Measurements from ENCODE around the gene GDI1. TPM values are rescaled to one million over a fixed set of nuclear protein-coding genes. Genes with fewer than 3 reads are reported as not detected.

The GDI1 gene
- total RNA-seq: 115 and 157 TPM in 2 replicates

DNA sequence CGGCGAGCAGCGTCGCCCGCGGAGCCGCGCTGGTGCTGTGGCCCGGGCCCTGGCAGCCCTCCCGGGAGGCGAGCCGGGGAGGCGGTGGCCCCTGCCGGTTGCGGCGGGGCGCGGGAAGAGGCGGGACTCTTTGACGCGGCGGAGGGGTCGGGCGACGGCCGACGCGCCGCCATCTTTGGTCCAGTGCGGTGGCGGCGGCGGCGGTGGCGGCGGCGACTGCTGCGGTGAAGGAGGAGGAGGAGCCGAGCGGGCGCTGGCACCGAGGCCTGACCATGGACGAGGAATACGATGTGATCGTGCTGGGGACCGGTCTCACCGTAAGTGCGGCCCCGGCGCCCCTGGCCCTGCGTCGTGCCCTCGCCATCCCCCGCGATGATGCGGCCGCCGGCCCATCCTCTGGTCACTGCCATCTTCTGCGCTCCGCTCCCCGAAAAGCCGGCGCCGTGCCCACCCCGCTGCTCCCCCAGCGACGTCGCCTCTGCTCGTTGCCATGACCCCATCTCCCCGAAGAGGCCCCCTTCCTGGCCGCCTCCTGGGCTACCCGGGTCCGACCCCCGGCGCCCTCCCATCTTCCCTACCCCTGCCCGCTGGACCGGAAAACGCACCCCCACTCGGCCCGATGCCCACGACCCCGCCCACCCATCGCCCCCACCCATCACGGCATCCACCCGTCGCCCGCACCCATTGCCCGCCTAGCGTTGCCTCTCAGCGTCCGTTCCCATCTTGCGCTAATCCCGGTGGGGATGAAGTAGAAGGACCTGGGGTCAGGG lies at the start of gene GDI1:
Gene GDI1 (plus strand): TSS at position 172 of the 770 bp plus-strand sequence. CDS start 101 bp downstream, at position 273.

DNA sequence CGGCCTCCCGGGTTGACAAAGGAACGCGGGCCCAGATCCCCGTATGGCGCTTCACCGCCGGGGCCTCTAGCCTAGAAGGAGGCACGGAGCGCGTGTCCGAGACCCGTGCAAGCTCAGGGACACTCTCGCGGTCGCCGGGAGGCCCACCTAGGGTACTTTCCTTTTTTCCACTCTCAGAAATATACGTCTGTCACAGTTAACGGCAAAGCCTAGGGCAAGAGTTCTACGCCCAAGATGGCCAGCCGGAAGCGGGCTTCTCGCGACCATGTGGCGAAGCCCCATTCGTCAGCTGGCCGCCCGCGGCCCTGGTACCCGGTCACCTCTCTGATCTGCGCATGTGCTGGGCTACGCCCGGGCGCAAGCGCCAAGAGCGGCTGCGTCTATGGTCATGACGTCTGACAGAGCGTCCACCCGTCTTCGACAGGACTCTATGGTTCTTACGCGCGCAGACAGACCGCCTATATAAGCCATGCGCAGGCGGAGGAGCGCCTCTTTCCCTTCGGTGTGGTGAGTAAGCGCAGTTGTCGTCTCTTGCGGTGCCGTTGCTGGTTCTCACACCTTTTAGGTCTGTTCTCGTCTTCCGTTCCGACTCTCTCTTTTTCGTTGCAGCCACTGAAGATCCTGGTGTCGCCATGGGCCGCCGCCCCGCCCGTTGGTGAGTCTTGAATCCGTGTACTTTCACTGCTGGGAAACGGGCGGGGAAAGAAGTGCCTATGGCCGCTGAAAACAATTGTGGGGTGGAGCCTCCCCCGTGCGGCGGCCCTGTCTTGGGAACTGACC lies 38.9 kb upstream of the GDI1 start, which contains the start of gene RPL10:
Gene RPL10 (plus strand): TSS at position 490 of the 780 bp plus-strand sequence. CDS start 143 bp downstream, at position 633.

DNA sequence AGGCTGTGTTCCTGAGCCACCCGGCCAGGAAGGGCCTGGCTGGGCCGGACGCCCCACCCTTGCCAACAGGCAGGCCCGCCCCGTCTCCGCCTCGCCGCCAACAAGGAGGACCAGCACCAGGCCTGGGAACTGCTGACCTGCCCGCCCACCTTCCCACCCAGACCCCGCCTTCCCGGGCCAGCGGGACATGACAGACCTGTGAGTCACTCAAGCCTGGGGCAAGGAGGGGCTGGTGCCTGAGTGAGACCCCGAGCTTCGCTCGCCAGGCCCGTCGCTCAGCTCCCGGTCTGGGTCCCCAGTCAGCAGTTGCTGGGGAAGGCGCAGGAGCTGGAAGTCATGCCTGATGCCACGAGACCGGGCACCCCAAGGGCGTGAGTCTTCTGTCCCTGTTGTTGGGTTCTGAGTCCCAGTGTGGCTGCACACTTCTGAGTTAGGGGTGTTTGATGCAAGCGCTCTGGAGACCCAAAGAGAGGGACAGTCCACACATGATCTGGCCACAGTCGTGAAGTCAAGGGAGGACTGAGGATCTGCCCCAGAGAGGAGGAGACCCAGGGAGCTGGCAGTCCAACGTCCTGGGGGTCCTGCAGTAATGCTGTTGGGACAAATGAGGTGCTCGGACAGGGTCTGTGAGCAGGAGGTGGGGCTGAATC lies 27.6 kb upstream of the GDI1 start, which contains the start of gene DNASE1L1:
Gene DNASE1L1 (minus strand): TSS at position 33 of the 650 bp plus-strand sequence. CDS start 3,686 bp downstream, outside the sequence.

DNA sequence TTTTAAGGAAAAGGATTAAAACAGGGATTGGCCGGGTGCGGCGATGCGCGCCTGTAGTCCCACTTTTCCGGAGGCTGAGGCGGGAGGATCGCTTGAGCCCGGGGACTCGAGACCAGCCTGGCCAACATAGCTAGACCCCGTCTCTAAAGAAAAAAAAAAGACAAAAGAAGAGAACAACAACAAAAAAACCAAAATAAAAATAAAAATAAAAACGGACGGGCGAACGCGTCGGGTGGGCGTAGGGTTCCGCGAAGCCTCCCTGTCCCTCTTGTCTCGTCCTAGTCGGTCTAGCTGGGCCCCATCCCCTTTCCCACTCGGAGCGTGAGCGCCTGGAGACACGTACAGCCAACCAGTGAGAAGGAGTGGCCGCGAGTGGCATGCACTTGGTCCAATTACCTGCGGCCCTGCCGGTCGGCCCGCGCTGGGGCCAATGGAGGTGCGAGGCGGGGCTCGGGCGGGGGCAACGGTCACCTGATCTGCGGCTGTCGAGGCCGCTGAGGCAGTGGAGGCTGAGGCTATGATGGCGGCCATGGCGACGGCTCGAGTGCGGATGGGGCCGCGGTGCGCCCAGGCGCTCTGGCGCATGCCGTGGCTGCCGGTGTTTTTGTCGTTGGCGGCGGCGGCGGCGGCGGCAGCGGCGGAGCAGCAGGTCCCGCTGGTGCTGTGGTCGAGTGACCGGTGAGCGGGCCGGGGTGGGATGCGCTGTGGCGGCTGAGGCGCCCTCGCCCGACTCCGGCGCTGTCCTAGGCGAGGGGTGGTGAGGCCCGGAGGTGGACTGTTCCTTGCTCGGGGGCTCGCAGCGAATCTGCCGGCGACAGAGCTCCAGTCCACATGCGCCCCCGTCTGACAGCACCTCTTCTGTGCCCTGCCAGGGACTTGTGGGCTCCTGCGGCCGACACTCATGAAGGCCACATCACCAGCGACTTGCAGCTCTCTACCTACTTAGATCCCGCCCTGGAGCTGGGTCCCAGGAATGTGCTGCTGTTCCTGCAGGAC lies 8.5 kb upstream of the GDI1 start, which contains the start of gene ATP6AP1:
Gene ATP6AP1 (plus strand): TSS at position 502 of the 996 bp plus-strand sequence. CDS start 16 bp downstream, at position 518.

DNA sequence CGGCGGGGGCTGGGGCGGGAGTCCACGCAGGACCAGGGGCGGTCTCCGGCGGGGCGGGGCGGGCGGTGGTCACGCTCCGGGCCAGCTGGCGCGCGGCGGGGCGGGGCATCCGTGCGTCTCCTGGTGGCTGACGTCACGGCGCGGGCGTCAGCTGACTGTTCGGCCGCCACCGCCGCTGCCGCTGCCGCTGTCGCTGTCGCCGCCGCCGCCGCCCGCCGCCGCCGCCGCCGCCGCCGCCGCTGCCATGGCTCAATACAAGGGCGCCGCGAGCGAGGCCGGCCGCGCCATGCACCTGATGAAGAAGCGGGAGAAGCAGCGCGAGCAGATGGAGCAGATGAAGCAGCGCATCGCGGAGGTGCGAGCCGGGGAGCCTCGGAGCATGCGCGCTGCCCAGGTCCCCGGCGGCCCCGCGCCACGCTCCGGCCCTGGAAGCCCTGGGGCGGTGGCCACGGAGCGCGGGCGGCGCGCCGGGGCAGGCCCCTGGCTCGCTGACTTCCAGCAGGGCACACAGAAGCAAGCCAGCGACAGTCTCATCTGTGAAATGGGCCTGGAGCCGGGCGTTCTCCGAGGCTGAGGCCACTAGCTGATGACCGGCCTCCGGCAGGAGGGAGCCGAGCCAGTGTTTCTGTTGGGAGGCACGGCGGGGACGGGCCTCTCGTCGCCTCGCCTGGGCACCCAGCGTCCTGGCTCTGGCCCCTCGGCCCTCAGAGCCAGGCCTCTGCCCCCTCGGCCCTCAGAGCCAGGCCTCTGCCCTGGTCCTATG lies 7.2 kb downstream of the GDI1 start, which contains the start of gene FAM50A:
Gene FAM50A (plus strand): TSS at position 150 of the 763 bp plus-strand sequence. CDS start 95 bp downstream, at position 245.

DNA sequence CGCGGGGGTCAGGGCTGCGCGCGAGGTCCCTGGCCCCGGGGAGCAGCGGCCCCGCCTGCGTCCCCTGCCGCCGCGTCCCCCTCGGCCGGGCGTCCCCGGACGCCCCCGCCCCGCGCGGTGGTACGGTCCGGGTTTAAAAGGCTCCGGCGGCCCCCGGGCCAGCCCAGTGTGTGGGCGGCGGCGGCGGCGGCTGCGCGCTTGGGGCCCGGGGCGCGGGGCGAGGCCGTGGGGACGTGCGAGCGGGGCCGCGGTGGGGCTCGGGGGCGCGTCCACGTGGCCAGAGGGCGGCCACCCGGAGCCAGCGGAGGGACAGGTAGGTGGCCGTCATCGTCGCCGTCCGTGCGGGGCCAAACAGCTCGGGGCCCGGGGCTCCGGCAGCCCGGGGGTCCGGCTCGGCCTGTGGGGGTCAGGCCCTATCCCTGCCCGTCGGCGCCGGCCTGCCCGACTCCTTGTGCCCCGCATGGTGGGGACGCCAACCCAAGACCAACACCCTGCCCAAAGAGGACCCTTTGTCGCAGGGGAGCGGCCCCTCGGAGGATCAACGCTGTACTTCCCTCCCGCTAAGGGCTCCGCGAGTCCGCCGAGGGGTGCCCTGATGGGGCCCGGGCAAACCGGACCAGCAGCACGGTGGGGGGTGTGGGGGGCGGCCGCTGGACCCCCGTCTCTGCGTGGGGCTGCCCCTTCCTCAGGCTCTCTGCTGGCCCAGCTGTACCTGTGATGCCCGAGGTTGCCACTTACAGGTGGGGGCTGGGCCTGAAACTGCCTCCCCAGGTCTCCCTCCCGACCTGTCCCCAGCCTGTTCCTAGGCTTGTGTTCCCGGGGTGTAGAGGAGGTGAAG lies 21.4 kb downstream of the GDI1 start, which contains the start of gene PLXNA3:
Gene PLXNA3 (plus strand): TSS at position 166 of the 838 bp plus-strand sequence. CDS start 1,903 bp downstream, outside the sequence.

DNA sequence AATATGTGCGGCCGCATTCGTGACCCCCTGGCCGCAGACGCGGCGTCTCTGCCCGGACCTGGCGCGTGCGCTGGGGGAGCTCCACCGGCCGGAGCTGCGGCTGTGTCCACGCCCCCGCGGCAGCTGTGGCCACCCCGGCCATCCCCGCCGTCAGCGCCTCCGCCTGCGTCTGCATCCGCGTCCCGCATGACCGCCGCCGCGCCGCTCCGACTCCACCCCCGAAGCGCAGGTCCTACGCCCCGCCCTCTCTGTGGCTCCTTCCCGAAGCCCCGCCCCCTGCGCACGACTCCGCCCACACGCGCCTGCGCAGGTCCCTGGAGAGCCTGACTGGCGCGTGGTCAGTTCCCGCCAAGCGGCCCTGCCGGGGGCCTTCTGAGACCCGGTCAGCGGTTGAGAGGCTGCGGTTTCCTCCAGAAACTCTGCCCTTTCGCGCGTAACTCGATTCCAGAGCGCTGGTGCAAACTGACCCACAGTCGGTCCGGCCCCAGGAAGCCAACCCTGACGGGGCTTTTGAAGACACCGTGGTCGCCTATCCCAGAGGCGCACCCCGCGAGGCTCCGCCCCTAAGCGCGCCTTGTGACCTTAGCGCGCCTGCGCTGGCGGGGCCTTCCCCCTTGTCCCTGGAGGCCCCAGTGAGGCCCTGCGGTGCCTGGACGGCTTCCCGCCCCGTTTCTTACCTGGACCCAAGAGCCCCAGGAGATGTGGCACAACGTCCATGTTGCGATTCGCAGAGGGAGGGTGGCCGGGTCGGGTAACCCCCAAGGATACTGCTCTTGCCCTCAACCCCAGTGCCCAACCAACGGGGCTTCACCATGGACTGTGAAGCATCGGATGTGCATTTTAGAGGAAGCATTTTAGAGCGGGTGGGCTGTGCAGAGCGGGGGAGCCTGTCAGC lies 42.0 kb downstream of the GDI1 start, which contains the start of gene LAGE3:
Gene LAGE3 (minus strand): TSS at position 554 of the 895 bp plus-strand sequence. CDS start 366 bp downstream, at position 188.

DNA sequence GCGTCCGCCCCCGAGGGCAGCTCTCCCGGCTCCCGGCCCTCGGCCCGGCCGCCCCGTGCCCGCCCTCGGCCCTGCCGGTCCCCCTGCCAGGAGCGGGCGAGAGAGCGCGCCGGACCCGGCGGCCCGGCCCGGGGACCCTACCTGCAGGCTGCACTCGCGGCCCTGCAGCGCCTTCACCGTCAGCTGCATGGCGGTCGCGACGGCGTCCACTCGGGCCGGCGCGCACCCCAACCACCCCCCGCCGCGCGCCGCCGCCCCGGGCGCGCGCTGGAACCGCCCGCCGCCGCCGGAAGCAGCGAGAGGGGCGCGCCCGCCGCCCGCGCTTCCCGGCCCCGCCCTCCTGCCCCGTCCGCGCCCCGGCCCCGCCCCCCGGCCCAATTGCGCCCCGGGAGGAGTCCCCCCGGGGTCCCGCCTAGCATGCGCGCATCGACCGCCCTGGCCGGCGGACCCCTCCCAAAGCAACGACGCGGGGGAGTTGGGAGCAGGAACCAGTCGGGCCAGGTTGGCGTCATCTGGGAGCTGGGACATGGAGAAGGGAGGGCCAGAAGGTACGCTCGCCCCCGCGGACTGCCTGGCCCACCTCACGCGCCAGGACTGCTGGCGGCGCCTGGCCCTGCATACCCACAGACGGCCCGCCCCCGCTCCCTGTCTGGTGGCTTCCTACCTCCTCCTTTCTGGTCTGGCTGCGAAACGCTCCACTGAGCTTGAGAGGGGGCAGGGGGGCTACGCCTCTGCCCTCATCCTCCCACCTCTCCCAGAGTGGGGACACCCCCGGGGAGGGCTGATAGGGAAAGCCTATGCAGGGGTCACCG lies 49.6 kb downstream of the GDI1 start, which contains the start of gene UBL4A:
Gene UBL4A (minus strand): TSS at position 220 of the 812 bp plus-strand sequence. CDS start 31 bp downstream, at position 189.

DNA sequence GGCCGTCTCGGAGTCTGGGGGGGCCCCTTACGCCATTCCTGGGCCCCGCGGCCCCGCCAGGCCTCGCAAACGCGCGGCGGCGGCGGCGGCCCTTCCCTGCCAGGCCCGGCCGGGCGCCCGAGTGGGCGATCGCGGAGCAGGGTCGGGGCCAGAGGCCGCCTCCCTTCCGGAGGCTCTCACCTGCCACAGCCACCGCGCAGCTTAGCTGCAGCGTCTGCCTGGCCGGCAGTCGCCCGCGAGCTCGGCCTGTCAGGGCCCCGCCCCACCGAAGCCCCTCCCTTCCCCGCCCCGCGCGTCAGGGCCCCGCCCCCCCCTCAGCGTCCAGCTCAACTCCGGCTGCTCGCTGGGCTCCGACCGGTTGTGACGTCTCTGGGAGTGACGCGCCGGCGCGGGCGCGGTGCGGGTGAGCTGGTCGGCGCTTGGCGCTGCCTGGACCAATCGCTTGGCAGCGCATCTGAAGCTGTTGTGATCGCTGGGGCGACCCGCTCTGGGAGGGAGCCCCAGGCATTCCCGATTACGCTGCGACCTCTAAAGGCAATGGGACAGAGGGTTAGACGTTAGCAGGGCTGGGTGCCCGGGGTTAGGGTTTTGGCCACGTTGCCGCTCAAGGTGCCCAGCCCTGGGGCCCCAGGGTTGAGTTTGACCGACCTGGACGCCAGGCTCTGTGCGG lies 53.6 kb downstream of the GDI1 start, which contains the start of gene SLC10A3:
Gene SLC10A3 (minus strand): TSS at position 216 of the 670 bp plus-strand sequence. CDS start 1,689 bp downstream, outside the sequence.

Other genes starting within 250 kb of the GDI1 start
- not detected in 2 replicates for gene OPN1MW2, start 217.4 kb upstream of the GDI1 start, total RNA-seq
- gene OPN1MW3, start 179.6 kb upstream of the GDI1 start, total RNA-seq: not detected in 2 replicates
- not detected in 2 replicates for gene TEX28, start 142.0 kb upstream of the GDI1 start, total RNA-seq
- not detected in 2 replicates for gene TKTL1, start 141.4 kb upstream of the GDI1 start, total RNA-seq
- gene FLNA, start 62.5 kb upstream of the GDI1 start, total RNA-seq: 2,107 and 2,266 TPM in 2 replicates
- 73.4 and 86.5 TPM in 2 replicates for gene EMD, start 57.9 kb upstream of the GDI1 start, total RNA-seq
- gene RPL10, start 38.8 kb upstream of the GDI1 start, total RNA-seq: 6,121 and 9,090 TPM in 2 replicates
- 91.1 and 95.0 TPM in 2 replicates for gene DNASE1L1, start 27.9 kb upstream of the GDI1 start, total RNA-seq
- gene TAFAZZIN, start 25.6 kb upstream of the GDI1 start, total RNA-seq: 20.8 and 21.4 TPM in 2 replicates
- 56.2 and 66.3 TPM in 2 replicates for gene ATP6AP1, start 8.5 kb upstream of the GDI1 start, total RNA-seq
- 56.9 and 62.8 TPM in 2 replicates for gene FAM50A, start 7.0 kb downstream of the GDI1 start, total RNA-seq
- 7.5 and 8.2 TPM in 2 replicates for gene PLXNA3, start 21.1 kb downstream of the GDI1 start, total RNA-seq
- gene LAGE3, start 42.1 kb downstream of the GDI1 start, total RNA-seq: 14.1 and 29.2 TPM in 2 replicates
- 28.2 and 44.1 TPM in 2 replicates for gene UBL4A, start 49.5 kb downstream of the GDI1 start, total RNA-seq
- gene SLC10A3, start 53.5 kb downstream of the GDI1 start, total RNA-seq: 39.9 and 41.5 TPM in 2 replicates
- 34.6 and 44.3 TPM in 2 replicates for gene FAM3A, start 79.1 kb downstream of the GDI1 start, total RNA-seq
- 117 and 142 TPM in 2 replicates for gene G6PD, start 109.7 kb downstream of the GDI1 start, total RNA-seq
- gene IKBKG, start 110.5 kb downstream of the GDI1 start, total RNA-seq: 17.0 and 28.9 TPM in 2 replicates
- gene CTAG1A, start 148.0 kb downstream of the GDI1 start, total RNA-seq: not detected in 2 replicates
- not detected in 2 replicates for gene CTAG1B, start 182.1 kb downstream of the GDI1 start, total RNA-seq
- gene CTAG2, start 216.4 kb downstream of the GDI1 start, total RNA-seq: not detected in 2 replicates